Measurements from ENCODE around the gene UROS.

DNA sequence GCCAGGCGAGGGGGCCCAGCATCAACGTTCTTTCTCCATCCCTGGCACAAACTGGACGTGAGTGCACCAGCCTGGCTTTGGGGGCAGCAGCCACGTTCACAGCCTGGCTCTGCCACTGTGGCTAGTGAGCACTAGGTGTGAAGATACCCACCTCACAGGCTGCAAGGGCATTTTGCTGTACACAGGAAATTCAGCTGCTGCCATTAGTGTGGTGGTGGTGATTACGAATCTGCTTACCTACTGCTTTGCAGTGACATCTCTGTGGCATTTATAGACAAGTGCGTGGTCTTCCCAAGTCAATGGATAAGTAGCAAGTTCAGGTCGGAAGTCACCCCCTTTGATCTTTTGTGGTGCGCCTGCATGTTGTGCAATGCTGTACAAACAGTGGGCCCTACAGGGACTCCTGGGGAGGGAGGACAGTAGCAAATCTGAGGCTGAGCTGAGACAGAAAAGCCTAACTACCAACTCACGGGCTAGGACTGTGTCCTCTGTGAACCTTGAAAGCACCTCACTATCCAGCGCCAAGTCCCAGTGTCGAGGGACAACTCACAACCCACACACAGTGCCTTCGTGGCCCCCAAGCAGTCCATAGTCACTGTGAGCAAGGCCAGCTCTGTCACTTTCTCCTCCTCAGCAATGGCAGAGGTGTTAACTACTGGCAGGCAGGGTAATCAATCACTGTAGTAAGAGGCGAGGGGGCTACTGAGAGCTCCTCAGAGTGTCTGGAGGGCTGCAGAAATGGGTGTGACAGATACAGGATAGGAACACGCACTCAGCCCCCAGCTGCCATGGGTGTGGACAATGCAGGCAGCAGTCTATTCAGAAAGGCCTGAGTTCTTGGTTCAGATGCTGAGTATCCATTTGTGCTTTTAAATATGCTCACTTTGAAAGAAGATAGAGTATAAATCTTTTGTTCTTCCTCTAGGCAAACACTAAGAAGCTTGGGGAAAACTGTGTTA lies 30.4 kb downstream of the UROS start:
- TF ChIP-seq CTCF (IDR thresholded peaks at IDR 0.05; ENCODE audit: low read depth, low read length) (no peak), EZH2phosphoT487 (IDR thresholded peaks at IDR 0.05; ENCODE audit: low read depth) (no peak)

Data from OCI-LY3 (cell line).